Neural cell (in vitro differentiated cells): Measurements from ENCODE around the gene LYVE1.

Experiments used
- EZH2 ChIP-seq: fragments of 200-600, 300-800 bp; shearing (Covaris generic), sonication (generic); IDR thresholded peaks from 2 replicates; pipeline ENCODE4 v1.6.1; 2014; ENCODE audit warnings: antibody characterized with exemption, low read length, borderline replicate concordance, mild to moderate bottlenecking; ENCODE audit not compliant: insufficient read depth, poor library complexity, severe bottlenecking
- POLR2AphosphoS5 ChIP-seq: IDR thresholded peaks from 2 replicates; pipeline ENCODE4 v1.6.1; 2012
- RAD21 ChIP-seq: fragments of 450-650 bp; conservative IDR thresholded peaks from 2 replicates; pipeline ENCODE4 v1.6.1; 2014; ENCODE audit warnings: antibody characterized with exemption, mild to moderate bottlenecking, moderate library complexity
- SMC3 ChIP-seq: fragments of 450-650 bp; conservative IDR thresholded peaks from 2 replicates; pipeline ENCODE4 v1.6.1; 2014; ENCODE audit warnings: antibody characterized with exemption, mild to moderate bottlenecking, moderate library complexity; ENCODE audit not compliant: poor library complexity
- TAF1 ChIP-seq: IDR thresholded peaks from 2 replicates; pipeline ENCODE4 v1.6.1; 2012; ENCODE audit warnings: low read depth
- TF ChIP-seq, protein P1 (sequence below): fragments of 450-650 bp; IDR thresholded peaks from 2 replicates; pipeline ENCODE4 v1.5.1; 2014; ENCODE audit warnings: antibody characterized with exemption, mild to moderate bottlenecking, moderate library complexity; ENCODE audit not compliant: poor library complexity, severe bottlenecking
- TF ChIP-seq, protein P2 (sequence below): IDR thresholded peaks from 2 replicates; pipeline ENCODE4 v1.6.1; 2012; ENCODE audit warnings: borderline replicate concordance

DNA sequence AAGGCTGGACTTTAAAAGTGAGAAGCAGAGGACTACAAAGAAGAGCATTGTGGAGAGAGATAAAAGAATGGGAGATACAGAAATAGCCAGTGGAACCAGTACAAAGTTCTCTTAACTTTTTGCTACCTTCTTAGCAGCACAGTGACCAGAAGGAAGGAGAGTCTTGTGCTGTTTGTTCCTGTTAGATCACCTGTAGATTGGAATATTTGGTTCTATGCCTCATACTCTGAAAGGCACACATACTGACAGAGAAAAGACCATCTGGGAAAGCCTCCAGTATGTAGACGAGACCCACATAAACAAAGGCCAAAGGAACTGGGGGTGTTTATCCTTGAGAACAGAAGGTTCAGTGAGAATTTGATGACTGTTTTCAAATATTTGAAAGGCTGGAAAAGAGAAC, 46.2 kb downstream of the LYVE1 start:
- TF ChIP-seq, protein P1, sequence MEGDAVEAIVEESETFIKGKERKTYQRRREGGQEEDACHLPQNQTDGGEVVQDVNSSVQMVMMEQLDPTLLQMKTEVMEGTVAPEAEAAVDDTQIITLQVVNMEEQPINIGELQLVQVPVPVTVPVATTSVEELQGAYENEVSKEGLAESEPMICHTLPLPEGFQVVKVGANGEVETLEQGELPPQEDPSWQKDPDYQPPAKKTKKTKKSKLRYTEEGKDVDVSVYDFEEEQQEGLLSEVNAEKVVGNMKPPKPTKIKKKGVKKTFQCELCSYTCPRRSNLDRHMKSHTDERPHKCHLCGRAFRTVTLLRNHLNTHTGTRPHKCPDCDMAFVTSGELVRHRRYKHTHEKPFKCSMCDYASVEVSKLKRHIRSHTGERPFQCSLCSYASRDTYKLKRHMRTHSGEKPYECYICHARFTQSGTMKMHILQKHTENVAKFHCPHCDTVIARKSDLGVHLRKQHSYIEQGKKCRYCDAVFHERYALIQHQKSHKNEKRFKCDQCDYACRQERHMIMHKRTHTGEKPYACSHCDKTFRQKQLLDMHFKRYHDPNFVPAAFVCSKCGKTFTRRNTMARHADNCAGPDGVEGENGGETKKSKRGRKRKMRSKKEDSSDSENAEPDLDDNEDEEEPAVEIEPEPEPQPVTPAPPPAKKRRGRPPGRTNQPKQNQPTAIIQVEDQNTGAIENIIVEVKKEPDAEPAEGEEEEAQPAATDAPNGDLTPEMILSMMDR: no peak
- TF ChIP-seq, protein P2, sequence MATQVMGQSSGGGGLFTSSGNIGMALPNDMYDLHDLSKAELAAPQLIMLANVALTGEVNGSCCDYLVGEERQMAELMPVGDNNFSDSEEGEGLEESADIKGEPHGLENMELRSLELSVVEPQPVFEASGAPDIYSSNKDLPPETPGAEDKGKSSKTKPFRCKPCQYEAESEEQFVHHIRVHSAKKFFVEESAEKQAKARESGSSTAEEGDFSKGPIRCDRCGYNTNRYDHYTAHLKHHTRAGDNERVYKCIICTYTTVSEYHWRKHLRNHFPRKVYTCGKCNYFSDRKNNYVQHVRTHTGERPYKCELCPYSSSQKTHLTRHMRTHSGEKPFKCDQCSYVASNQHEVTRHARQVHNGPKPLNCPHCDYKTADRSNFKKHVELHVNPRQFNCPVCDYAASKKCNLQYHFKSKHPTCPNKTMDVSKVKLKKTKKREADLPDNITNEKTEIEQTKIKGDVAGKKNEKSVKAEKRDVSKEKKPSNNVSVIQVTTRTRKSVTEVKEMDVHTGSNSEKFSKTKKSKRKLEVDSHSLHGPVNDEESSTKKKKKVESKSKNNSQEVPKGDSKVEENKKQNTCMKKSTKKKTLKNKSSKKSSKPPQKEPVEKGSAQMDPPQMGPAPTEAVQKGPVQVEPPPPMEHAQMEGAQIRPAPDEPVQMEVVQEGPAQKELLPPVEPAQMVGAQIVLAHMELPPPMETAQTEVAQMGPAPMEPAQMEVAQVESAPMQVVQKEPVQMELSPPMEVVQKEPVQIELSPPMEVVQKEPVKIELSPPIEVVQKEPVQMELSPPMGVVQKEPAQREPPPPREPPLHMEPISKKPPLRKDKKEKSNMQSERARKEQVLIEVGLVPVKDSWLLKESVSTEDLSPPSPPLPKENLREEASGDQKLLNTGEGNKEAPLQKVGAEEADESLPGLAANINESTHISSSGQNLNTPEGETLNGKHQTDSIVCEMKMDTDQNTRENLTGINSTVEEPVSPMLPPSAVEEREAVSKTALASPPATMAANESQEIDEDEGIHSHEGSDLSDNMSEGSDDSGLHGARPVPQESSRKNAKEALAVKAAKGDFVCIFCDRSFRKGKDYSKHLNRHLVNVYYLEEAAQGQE: no peak
- no peak for TF ChIP-seq SMC3
- no peak for TF ChIP-seq EZH2
- no peak for TF ChIP-seq RAD21
- TF ChIP-seq POLR2AphosphoS5: no peak
- TF ChIP-seq TAF1: no peak
